ENCODE data around the gene XPO5. TPM values are rescaled to one million over a fixed set of nuclear protein-coding genes. Genes with fewer than 3 reads are reported as not detected.
A peak's percentile ranks its signal among the peaks of the same experiment; 100 is the strongest.

XPO5 gene
- 54.6 and 58.5 TPM in 2 replicates for total RNA-seq (2014; rRNA removed; shearing (Covaris generic))
- total RNA-seq (2022), result 72.6 and 74.9 TPM in 2 replicates
- percentile 80 among the genes with signal in this experiment for Bru-seq, nascent RNA
- BruChase-seq, experiment 1, labeled RNA remaining after a 6-hour chase, result percentile 84 among the genes with signal in this experiment
- percentile 86 among the genes with signal in this experiment for BruChase-seq, experiment 2, labeled RNA remaining after a 2-hour chase
- long read RNA-seq, full-length matches to known transcripts, result 36 of 65 reads
- long read RNA-seq, partial matches to known transcripts, result 22 of 65 reads
- long read RNA-seq, other reads (novel, unspliced or antisense), result 7 of 65 reads

- Histone ChIP-seq H2AFZ (ENCODE audit: low read length) (peak within 1 kb of the TSS; percentile 56), H3K36me3 (ENCODE audit: insufficient read depth, low read length) (peaks cover 51% of the 10 kb centered on the region), H4K20me1 (ENCODE audit: insufficient read depth, low read length) (peaks cover 9% of the 10 kb centered on the region), H3K9me2 (ENCODE audit: insufficient read depth, low read length) (no peaks in the 10 kb centered on the region), H3K4me2 (ENCODE audit: low read length) (peak within 1 kb of the TSS; percentile 87), H3K9me3 (ENCODE audit: low read length) (no peaks in the 10 kb centered on the region), H3K27ac (ENCODE audit: low read depth, low read length, poor library complexity, severe bottlenecking) (peak within 1 kb of the TSS; percentile 92), H3K79me2 (ENCODE audit: insufficient read depth, low read depth, low read length) (peaks cover 69% of the 10 kb centered on the region), H3K4me1 (ENCODE audit: insufficient read depth, low read length, poor library complexity, severe bottlenecking) (peaks cover 23% of the 10 kb centered on the region), H3K4me3 (ENCODE audit: low read depth, low read length, poor library complexity, severe bottlenecking) (peak within 1 kb of the TSS; percentile 99)
- CTCF ChIA-PET (ENCODE audit: unreplicated experiment), result no interaction called here
- peak; percentile 94 for DNase-seq (ENCODE audit: low spot score)
- POLR2A ChIA-PET, result interaction anchor here (0.6 to 1.8 kb wide), 5 partner anchors 14 to 835 kb away, joined by 3 to 7 read pairs (median 4); no protein-coding TSS in a partner anchor
- TF ChIP-seq EZH2phosphoT487 (IDR thresholded peaks at IDR 0.05; ENCODE audit: borderline replicate concordance, low read depth, low read length), result no peak
- TF ChIP-seq, protein P1, sequence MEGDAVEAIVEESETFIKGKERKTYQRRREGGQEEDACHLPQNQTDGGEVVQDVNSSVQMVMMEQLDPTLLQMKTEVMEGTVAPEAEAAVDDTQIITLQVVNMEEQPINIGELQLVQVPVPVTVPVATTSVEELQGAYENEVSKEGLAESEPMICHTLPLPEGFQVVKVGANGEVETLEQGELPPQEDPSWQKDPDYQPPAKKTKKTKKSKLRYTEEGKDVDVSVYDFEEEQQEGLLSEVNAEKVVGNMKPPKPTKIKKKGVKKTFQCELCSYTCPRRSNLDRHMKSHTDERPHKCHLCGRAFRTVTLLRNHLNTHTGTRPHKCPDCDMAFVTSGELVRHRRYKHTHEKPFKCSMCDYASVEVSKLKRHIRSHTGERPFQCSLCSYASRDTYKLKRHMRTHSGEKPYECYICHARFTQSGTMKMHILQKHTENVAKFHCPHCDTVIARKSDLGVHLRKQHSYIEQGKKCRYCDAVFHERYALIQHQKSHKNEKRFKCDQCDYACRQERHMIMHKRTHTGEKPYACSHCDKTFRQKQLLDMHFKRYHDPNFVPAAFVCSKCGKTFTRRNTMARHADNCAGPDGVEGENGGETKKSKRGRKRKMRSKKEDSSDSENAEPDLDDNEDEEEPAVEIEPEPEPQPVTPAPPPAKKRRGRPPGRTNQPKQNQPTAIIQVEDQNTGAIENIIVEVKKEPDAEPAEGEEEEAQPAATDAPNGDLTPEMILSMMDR (conservative IDR thresholded peaks at IDR 0.05; ENCODE audit: low read length), result 0 out of 2 replicates have a peak, but pooled peaks have one; percentile 27
- no TSS peak for BruUV-seq (replicated peaks)
- intact Hi-C loops (cut with micrococcal nuclease; ENCODE audit: unreplicated experiment), result loop anchor here (1.0 kb wide), 1 partner anchor 53 kb away; the partner anchor contains the start of gene GTPBP2
Observed at GRCh38 chr6:43575772-43576551, at the start of gene XPO5, which contains the start of gene POLH. TSS of gene XPO5 (minus strand) at chr6:43576038. CDS start at chr6:43575864, 174 bp downstream. TSS of gene POLH (plus strand) at chr6:43576185. CDS start at chr6:43582320, 6,135 bp downstream.

DNA sequence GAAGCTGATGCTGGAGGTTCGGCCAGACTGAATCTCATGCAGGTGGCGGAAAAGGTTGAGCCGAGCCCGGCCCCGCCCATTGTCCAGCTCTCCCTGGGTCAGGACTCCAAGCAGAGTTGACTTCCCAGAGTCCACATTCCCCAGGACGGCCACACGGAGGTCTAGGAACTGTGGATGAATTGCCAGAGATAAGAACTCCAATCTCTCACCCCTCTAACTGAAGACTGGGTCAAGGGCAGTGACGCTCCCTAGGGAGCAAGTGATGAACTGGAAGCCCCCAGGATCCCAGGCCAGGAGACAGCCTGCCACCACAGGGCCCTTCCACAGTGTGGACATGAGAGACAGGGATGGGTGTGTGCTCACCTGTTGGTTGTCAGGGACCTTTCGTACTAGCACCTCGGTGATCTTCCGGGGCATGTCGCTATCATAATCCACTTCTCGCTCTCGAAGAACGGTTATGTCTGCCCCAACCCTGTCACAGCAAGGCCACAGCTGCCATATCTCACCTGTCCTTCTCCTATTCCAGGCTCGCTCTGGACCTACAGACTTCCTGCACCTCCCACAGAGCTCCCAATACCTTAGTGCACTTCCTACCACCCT, 49.7 kb upstream of the XPO5 start:
- BruUV-seq (replicated peaks), result no TSS peak
- ChIA-PET CTCF (ENCODE audit: unreplicated experiment) (no interaction called here), POLR2A (no interaction called here)
- Histone ChIP-seq H3K4me1 (ENCODE audit: insufficient read depth, low read length, poor library complexity, severe bottlenecking) (peaks cover 23% of the 10 kb centered on the region), H3K36me3 (ENCODE audit: insufficient read depth, low read length) (peaks cover 70% of the 10 kb centered on the region), H3K4me2 (ENCODE audit: low read length) (no peak overlapping the region), H2AFZ (ENCODE audit: low read length) (no peak overlapping the region), H3K4me3 (ENCODE audit: low read depth, low read length, poor library complexity, severe bottlenecking) (no peak overlapping the region), H3K9me3 (ENCODE audit: low read length) (no peaks in the 10 kb centered on the region), H3K27ac (ENCODE audit: low read depth, low read length, poor library complexity, severe bottlenecking) (no peak overlapping the region), H4K20me1 (ENCODE audit: insufficient read depth, low read length) (no peaks in the 10 kb centered on the region), H3K79me2 (ENCODE audit: insufficient read depth, low read depth, low read length) (peaks cover 19% of the 10 kb centered on the region; the same call in 1 of the 2 replicates), H3K9me2 (ENCODE audit: insufficient read depth, low read length) (no peaks in the 10 kb centered on the region)
- intact Hi-C loops (cut with micrococcal nuclease; ENCODE audit: unreplicated experiment), result no loop called here
- no peak for DNase-seq (ENCODE audit: low spot score)
- TF ChIP-seq EZH2phosphoT487 (IDR thresholded peaks at IDR 0.05; ENCODE audit: borderline replicate concordance, low read depth, low read length), result no peak
- TF ChIP-seq, protein P1 (conservative IDR thresholded peaks at IDR 0.05; ENCODE audit: low read length), result no peak

All from OCI-LY7 (cell line).